Measurements from ENCODE around the gene RPS27L. TPM values are rescaled to one million over a fixed set of nuclear protein-coding genes. Genes with fewer than 3 reads are reported as not detected.
"Not testable (repeated sequence)": the region's sequence is repeated elsewhere in the genome, so short reads cannot be mapped to it uniquely, and the experiment has no call there.

The RPS27L gene
- total RNA-seq, 1 donor from 2014 or later: 176 TPM

- peak; percentile 54 for DNase-seq (ENCODE audit: low read depth)
Measured at GRCh38 chr15:63145426-63145825, 11.9 kb downstream of the RPS27L start.

- no peak for DNase-seq (ENCODE audit: low read depth)
Measured at GRCh38 chr15:63140936-63141335, 16.3 kb downstream of the RPS27L start.

- peak; percentile 22 for DNase-seq (ENCODE audit: low read depth)
Measured at GRCh38 chr15:63136742-63137141, 20.5 kb downstream of the RPS27L start.

- DNase-seq (ENCODE audit: low read depth): peak; percentile 59
Measured at GRCh38 chr15:63135804-63136203, 21.5 kb downstream of the RPS27L start.

DNA sequence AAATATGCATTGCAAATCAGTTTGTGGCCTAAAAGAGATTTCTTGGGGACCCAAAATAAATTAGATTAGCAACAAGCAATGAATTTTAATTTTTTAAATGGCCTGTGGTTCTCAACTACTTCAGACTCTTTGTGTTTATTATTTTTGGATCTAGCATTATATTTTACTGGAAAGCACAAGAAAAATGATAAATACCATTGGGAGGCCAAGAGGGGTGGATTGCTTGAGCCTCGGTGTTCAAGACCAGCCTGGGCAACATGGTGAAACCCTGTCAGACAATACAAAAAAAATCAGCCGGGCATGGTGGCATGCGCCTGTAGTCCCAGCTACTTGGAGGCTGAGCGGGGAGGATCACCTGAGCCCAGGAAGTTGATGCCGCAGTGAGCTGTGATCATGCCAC is 22.0 kb downstream of the RPS27L start:
- DNase-seq (ENCODE audit: low read depth): no peak

- no peak for DNase-seq (ENCODE audit: low read depth)
Measured at GRCh38 chr15:63134245-63134985, 22.9 kb downstream of the RPS27L start.

GRCh38 chr15:63133786-63134185 is 23.5 kb downstream of the RPS27L start:
- DNase-seq (ENCODE audit: low read depth): no peak

DNA sequence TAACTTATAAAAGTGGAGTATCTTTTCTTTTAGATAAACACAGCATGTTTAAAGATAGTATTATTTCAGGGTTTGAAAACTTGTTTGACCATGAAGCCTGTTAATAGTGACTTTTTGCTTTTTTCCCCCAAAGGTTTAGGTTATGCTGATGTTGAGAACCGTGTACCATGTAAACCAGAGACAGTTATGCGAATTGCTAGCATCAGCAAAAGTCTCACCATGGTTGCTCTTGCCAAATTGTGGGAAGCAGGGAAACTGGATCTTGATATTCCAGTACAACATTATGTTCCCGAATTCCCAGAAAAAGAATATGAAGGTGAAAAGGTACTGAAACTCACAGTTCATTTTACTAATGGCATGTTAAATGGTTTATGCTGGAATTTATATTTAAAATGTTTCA is 30.6 kb downstream of the RPS27L start:
- DNase-seq (ENCODE audit: low read depth): no peak

DNA sequence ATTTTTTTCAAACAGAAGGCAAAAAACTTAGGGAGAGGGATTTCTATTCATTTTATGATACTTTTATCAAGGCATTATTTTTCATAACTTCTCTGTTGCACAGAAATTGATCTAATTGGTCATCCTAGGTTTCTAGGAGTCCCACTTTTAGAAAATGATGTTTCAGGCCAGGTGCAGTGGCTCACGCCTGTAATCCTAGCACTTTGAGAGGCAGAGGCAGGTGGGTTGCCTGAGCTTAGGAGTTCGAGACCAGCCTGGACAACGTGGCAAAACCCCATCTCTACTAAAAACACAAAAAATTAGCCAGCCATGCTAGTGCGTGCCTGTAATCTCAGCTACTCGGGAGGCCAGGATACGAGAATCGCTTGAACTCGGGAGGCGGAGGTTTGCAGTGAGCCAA is 32.8 kb downstream of the RPS27L start:
- peak; percentile 34 for DNase-seq (ENCODE audit: low read depth)

DNA sequence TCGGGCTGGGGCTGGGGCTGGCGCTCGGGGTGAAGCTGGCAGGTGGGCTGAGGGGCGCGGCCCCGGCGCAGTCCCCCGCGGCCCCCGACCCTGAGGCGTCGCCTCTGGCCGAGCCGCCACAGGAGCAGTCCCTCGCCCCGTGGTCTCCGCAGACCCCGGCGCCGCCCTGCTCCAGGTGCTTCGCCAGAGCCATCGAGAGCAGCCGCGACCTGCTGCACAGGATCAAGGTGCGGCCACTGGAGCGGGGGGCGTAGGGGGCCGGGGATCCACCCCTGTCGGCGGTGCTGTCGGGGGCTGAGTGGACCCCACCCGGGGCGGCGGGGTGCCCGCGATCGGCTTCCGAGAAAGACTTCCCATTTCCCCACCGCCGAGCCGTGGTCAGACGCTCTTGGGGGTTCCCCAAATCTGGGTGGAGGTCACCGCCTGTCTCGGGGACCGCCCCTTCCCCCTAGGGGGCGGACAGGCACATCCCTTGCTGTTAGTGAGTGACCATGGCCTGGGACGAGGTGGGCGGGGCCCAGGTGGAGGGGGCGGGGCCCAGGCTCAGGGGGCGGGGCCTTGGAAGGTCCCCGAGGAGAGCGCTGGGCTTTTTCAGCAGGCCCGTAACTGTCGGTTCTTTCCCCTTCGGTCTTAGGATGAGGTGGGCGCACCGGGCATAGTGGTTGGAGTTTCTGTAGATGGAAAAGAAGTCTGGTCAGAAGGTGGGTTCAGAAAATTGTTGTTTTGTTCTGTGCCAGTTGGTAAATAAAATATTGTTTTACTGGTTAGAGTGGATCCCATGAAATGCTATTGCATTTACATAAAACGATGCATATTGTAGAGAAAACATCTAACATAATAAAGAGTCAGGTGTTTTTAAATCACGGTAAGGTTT is 35.0 kb downstream of the RPS27L start:
- DNase-seq (ENCODE audit: low read depth): peak; percentile 84

GRCh38 chr15:63121382-63122001 is 35.8 kb downstream of the RPS27L start, which contains the start of gene LACTB:
LACTB (plus strand) TSS chr15:63121861; CDS start chr15:63121872, 11 bp downstream.
- peak; percentile 93 for DNase-seq (ENCODE audit: low read depth)

- DNase-seq (ENCODE audit: low read depth): no peak
Measured at GRCh38 chr15:63118854-63119253, 38.4 kb downstream of the RPS27L start.

DNA sequence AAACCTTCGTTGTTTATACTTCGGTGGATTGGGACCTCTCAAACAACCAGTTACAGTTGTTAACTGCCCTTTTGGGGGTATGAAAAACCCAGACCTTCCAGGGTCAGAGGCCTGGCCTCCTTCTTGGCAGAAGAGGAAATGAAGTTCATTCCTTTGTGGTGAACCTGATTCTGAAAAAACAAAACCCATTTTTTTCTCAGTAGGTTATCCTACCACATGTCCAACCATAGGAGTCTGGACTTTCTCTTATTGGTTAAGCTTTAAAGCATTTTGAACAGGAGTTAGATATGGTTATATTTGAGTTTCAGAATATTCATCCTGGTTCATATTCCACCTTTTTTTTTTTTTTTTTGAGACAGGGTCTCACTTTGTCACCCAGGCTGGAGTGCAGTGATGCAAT is 42.8 kb downstream of the RPS27L start:
- DNase-seq (ENCODE audit: low read depth): no peak

DNA sequence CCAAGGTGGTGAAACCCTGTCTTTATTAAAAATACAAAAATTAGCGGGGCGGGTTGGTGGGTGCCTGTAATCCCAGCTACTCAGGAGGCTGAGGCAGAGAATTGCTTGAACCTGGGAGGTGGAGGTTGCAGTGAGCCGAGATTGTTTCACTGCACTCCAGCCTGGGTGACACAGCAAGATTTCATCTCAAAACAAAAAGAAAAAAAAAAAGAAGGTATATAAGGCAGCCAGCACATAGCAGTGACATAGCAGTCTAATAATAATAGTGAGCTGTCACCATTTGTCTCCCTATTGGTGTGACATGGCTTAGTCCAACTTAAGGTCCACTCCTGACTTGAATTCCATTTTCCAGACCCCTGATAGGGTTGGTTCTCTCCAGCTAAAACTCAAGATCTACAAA is 44.4 kb downstream of the RPS27L start:
- DNase-seq (ENCODE audit: low read depth): peak; percentile 66

GRCh38 chr15:63111481-63111880 is 45.8 kb downstream of the RPS27L start:
- DNase-seq (ENCODE audit: low read depth): peak; percentile 81

- DNase-seq (ENCODE audit: low read depth): peak; percentile 35
Measured at GRCh38 chr15:63110428-63111026, 46.8 kb downstream of the RPS27L start.

- no peak for DNase-seq (ENCODE audit: low read depth)
Measured at GRCh38 chr15:63109920-63110319, 47.4 kb downstream of the RPS27L start.

GRCh38 chr15:63109498-63109897 is 47.8 kb downstream of the RPS27L start:
- no peak for DNase-seq (ENCODE audit: low read depth)

DNA sequence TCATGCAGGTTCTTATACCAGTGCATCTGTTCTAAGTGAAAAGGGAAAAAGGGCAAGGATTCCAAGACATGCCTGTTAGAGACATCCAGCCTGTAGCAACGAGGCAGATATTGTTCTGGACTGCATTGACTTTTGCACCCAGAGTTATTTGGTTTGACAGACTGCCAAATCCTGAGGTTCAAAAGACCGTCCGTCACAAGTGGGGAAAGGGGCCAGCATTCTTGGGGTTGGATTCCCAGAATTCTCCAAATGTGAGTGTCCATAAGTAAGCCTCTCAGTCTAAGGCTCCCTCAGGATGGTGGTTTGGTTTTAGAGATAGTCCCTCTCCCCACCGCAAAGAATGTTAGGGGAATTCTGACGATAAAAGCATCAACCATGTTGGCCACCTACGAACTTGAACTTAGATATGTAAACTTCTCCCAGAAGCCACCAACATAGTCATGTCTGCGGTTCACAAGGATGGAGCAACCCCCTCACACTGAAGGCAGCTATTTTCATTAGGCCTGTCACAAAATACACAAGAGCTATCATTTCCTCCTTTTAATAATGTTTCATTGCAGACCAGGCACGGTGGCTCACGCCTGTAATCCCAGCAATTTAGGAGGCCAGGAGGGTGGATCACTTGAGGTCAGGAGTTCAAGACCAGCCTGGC is 49.3 kb downstream of the RPS27L start:
- DNase-seq (ENCODE audit: low read depth): peak; percentile 100

- not testable (repeated sequence) for DNase-seq (ENCODE audit: low read depth)
Measured at GRCh38 chr15:63105354-63105753, 51.9 kb downstream of the RPS27L start.

GRCh38 chr15:63104727-63105126 is 52.5 kb downstream of the RPS27L start:
- DNase-seq (ENCODE audit: low read depth): no peak

Data from myocyte (in vitro differentiated cells).